ENCODE results near the gene MYO1E.

DNA sequence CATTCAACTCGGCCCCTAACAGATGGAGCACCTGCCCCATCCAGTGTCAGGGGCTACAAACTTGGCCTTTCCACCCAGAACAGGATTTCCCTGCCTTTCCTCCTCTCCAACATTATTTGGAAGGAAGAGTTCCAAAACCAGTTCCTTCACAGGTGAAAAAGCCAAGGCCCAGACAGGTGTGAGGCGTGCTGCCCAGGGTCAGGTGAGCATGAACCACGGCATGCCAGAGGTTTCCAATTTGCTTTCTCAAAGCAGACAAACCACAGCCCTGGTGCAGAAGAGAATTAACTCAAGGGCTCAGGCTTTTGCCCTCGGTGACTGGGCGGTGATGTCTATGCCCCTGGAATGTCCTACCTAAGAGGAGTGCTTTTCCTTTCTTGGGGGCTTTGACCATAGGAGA is 122.9 kb downstream of the MYO1E start:
- no peak for TF ChIP-seq FOXA1 (IDR thresholded peaks at IDR 0.05)
- TF ChIP-seq SP1 (IDR thresholded peaks at IDR 0.05) = no peak
- TF ChIP-seq, protein P1, sequence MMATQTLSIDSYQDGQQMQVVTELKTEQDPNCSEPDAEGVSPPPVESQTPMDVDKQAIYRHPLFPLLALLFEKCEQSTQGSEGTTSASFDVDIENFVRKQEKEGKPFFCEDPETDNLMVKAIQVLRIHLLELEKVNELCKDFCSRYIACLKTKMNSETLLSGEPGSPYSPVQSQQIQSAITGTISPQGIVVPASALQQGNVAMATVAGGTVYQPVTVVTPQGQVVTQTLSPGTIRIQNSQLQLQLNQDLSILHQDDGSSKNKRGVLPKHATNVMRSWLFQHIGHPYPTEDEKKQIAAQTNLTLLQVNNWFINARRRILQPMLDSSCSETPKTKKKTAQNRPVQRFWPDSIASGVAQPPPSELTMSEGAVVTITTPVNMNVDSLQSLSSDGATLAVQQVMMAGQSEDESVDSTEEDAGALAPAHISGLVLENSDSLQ (IDR thresholded peaks at IDR 0.05) = no peak
- no peak for TF ChIP-seq L3MBTL2 (conservative IDR thresholded peaks at IDR 0.05)
- no peak for TF ChIP-seq SUZ12 (IDR thresholded peaks at IDR 0.05)
- TF ChIP-seq CTBP1 (IDR thresholded peaks at IDR 0.05; ENCODE audit: borderline replicate concordance) = no peak
- TF ChIP-seq TARDBP (IDR thresholded peaks at IDR 0.05) = no peak
- TF ChIP-seq FOXM1 (IDR thresholded peaks at IDR 0.05; ENCODE audit: borderline replicate concordance) = no peak

Measured in HEK293T (cell line).